GM19023 (cell line): ENCODE data around the gene ZNF180.
"Not testable (repeated sequence)": the region's sequence is repeated elsewhere in the genome, so short reads cannot be mapped to it uniquely, and the experiment has no call there.

ENCODE experiments used
- ATAC-seq: cut with Tn5 transposase; IDR thresholded peaks from one replicate; pipeline ENCODE4 v1.9.1; 2021; ENCODE audit warnings: mild to moderate bottlenecking, moderate library complexity; ENCODE audit not compliant: unreplicated experiment

ZNF180 gene

DNA sequence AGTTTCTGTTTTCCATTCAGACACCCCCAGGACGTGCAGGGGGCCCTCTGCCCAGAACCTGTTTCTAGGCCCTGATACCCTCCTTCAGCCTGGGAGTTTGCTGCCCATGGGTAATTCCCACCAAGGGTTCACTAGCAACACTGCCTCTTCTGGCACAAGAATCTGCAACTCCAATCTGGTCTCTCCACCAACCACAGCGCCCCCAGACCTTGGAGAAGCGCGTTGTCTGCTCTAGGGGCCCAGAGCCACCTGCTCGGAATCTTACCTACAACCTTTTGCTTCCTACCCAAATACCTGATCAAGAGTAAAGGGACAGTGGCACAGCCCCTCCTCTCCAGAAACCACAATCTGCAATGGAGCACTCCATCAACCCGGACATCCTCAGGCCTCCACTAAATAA lies 763 bp downstream of the ZNF180 start:
- ATAC-seq: no peak

DNA sequence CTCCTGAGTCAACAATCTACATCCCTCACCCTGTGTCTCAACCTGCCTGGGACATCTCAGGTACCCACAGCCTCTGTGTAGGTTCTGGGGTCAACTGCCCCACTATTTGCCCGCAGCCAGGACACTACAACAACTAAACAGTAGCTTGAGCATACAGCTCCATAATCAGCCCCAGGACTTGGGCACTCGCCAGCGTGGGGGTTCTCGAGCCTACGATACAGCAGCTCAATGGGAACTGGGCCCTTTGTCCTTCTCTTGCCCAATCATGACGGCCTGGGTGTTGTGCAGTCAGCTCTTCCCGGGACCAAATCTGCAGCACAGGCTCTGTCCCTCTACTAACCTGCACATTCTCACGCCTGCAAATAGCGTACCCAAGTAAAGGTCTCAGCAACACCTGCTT lies 1.3 kb downstream of the ZNF180 start:
- no peak for ATAC-seq

DNA sequence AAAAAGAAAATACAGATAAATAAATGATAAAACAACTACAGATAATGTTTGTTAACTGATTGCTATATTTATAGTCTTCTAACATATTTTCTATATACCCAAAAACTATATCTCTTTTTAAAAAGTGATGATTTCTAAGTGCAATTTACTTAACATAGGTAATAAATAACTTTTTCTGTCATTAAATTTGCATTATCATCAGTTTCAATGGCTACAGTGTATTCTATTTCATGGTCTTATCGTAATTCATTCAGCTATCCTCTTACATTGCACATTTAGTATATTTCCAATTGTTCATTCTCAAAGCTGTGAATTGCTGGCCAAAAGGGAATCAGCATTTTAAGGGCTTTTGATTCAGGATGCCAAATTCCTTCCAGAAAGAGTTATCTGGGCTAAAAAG lies 3.6 kb downstream of the ZNF180 start:
- ATAC-seq: no peak

DNA sequence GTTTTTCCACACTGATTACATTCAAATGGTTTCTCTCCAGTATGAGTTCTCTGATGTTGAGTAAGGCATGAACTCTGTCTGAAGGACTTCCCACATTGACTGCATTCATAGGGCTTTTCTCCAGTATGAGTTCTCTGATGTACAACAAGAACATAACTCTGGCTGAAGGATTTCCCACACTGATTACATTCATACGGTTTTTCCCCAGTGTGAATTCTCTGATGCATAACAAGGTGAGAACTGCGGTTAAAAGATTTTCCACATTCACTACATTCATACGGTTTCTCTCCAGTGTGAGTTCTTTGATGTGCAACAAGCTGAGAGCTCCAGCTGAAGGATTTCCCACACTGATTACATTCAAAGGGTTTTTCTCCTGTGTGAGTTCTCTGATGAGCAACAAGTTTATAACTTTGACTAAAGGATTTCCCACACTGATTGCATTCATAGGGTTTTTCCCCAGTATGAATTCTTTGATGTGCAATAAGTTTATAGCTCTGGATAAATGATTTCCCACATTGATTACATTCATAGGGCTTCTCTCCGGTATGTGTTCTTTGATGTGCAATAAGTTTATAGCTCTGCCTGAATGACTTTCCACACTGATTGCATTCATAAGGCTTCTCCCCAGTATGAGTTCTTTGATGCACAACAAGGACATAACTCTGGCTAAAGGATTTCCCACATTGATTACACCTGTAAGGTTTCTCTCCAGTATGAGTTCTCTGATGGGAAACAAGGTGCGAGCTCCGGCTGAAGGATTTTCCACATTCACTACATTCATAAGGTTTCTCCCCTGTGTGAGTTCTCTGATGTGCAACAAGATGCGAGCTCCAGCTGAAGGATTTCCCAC lies 23.5 kb downstream of the ZNF180 start:
- ATAC-seq: no peak

DNA sequence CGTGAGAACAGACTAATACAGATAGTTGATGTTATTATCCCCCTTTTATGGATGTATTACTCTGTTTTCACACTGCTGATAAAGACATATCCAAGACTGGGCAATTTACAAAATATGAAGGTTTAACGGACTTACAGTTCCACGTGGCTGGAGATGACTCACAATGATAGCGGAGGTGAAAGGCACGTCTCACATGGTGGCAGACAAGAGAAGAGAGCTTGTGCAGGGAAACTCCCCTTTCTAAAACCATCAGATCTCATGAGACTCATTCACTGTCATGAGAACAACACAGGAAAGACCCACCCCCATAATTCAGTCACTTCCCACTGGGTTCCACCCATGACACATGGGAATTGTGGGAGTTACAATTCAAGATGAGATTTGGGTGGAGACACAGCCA lies 31.6 kb downstream of the ZNF180 start:
- not testable (repeated sequence) for ATAC-seq

DNA sequence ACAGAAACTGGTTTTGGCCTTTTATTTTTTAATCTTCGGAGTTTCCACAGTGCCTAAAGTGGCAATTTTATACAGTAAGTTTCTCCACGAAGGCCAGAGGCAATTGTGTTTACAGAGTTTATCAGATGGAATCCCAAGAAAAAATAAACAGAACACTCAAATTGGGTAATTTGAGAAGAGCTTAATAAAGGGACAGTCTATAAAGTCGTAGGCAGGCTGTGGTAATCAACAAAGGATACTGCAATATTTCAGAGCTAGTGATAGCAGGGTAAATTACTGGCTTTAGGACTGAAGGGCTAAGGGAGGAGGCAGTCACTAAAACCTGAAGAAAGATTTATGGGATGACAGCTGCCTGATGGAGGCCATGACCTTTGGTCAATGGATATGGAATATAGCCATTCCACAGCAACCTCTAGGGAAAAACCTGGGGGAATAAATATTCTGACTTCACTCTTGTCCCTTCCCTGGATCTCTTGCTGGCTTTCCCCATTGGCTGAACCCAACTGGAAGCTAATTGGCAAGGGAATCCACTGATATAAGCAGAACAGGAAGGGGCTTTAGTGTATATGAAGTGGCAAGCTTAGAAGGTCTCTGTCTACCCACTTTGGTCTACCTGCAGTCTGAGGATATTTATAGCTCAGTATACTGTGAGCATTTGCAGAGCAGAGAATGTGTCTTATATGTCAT lies 37.6 kb downstream of the ZNF180 start:
- not testable (repeated sequence) for ATAC-seq

DNA sequence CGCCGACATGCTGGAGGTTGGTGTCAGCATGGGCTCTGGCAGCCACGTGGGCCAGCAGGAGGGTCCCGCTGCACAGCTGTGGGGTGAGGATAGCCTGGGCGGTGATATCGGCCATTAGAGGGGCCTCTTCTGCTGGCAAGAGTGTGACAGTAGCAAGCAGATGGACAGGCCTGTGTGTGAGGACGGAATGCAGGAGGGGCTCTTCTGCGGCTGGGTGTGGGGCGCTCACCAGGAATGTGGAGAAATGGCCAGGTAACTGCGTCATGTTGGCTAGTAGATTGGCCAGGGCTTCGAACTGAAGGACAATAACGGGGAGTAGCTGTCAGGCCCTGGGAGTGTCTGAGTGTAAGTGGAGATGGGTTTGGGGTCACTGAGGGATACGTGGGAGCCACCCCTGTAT lies 44.3 kb downstream of the ZNF180 start:
- ATAC-seq: not testable (repeated sequence)

DNA sequence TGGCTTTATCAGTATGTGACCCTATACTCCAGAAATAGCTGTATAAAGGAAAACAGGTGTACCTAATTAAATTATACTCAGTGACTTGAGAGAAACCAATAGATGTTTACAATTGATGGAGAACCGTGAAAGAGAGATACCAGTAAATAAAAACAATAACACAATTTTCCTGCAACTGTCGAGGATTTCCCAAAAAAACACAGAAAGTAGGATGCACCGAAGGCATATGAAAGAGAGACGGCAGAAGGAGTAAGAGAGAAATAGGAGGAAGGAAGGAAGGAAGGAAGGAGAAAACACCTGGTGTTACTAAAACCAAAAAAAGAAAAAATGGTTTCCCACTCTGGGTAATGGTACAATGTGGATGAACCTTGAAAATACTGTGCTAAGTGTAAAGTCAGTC lies 45.2 kb downstream of the ZNF180 start:
- no peak for ATAC-seq

DNA sequence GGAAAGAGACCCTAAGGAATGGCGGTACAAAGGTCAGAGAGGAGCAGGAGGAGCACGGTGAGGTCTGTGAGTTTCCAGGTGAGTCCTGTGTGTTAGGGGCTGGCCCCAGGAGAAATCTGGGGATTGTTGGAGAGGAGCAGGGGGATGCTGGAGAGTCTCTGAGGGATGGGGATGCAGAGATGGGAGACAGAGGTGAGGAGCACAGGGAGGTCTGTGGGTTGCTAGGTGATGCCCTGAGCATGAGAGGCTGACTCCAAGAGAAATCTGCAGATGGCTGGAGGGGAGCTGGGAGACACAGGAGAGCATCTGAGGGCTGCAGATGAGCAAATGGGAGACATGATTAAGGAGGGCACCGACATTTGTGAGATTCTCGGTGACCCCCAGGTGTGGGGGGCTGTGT lies 48.0 kb downstream of the ZNF180 start:
- no peak for ATAC-seq

DNA sequence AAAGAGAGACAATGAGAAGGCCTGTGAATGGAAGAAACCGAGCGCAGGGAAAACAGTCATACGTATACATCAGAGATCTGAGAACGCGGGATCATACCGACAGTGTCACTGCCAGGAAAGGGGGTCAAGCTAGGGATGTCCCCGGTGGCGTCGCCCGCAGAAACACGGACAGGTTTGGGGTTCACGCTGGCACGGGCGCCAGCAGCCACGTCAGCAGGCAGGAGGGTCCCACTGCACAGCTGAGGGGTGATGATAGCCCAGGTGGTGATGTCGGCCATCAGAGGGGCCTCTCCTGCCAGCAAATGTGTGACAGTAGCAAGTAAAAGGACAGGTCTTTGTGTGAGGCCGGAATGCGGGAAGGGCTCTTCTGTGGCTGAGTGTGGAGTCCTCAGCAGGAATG lies 48.6 kb downstream of the ZNF180 start:
- ATAC-seq: no peak

DNA sequence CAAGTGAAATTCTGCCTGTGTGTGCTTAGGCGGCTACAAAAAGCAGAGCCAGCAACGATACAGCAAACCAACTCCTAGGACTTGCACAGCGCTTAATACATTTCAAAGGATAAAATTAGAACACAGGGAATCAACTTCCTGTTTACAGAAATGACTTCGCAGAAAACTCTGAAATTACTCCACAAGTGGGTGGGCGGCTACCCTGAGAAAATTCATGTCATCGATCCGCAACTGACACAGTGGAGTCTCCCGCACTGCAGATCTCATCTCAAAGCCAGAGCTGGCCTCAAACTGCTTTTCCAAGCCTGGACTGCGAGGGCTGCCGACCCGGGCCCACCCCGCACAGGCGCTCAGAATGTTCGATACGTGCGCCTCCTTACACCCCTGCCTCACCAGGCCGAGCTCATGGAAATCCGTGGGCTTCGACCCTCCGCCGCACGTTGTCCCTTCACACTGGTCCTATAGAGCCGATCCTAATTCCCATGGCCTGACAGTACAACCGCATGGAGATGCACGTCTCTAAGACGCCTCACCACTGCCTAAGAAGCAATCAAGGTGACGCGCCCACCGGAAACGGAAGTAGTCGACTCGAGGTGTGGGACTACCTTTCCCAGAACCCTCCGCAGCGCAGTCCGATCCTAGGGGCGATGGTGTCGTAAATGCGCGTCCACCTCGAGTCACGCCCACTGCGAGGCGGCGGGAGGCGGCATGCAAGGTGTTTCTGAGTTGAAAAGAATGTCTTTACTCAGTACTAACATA lies 52.2 kb downstream of the ZNF180 start, which contains the start of gene ZNF229:
Gene ZNF229, minus strand, starts transcription at position 557 of the 759 bp plus-strand sequence. CDS start 5,625 bp downstream, outside the sequence.
- ATAC-seq: no peak

DNA sequence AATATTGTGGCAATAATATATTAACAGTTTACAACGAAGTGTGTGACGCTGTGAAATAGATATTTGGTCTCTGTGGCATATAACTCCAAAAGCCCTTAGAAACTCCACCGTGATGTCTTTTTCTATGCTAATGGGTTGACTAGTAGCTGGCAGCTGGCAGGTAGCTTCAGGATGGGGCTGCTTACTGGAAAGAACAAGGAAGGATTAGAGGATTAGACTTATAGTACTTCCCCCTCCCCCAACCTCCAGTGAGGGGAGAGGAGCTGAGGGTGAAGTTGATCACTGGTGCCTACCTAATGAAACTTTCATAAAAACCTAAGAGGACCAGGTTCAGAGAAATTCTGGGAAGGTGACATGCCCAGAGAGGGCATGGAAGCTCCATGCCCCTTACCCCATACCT lies 61.9 kb downstream of the ZNF180 start:
- ATAC-seq: no peak

DNA sequence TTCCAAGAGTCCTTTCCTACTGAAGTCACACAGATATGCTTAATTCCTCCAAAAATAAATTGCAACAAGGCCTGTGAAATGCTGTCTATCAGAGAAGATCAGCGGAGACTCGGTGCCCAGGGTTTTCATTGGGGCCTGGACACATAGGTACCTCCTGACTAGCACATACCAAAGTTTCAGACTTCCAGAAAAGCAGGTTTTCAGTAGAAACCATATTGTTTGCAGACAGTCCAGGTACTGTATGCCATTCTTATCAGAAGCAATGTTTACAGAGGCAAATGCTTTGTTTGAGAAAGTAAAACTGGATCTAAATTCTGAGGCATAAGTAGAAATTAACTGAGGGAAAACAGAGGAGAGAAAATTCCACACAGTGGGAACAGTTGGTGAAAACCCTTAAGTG lies 64.9 kb downstream of the ZNF180 start:
- ATAC-seq: no peak

DNA sequence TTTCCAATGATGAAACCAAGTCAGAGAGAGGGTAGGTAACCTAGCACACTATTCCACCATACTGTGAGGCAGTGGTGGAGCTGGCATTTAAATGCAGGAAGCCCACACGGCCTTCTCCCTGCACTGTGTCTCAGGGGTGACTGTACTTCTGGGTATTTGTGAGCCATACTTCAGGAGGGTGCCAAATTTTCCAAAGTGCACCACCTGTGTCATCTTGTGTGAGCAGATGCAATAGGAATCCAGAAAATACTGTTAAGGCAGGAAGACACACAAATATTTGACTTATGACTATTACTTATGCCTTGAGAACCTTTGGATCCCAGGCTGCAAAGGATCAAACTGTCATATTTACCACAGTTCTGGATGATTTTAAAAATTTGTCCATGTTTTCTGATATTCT lies 69.4 kb downstream of the ZNF180 start:
- ATAC-seq: no peak
